ENCODE measurements around the gene ADGRB3. TPM values are rescaled to one million over a fixed set of nuclear protein-coding genes. Genes with fewer than 3 reads are reported as not detected.

Gene ADGRB3
- total and polyA plus RNA-seq, 2 experiments from 2014 or later = 1.2 to 1.4 TPM

GRCh38 chr6:69294407-69294806 lies 659.3 kb downstream of the ADGRB3 start:
- H3K4me3 ChIP-seq = no peak overlapping the region
- no peak overlapping the region for H3K27ac ChIP-seq
- no peak for DNase-seq (ENCODE audit: low read depth in 1 of 2, low spot score in 1 of 2)
- H3K4me1 ChIP-seq (ENCODE audit: low read depth) = peaks cover 10% of the 10 kb centered on the region
- no peaks in the 10 kb centered on the region for H3K36me3 ChIP-seq
- no peaks in the 10 kb centered on the region for H3K27me3 ChIP-seq
- no peaks in the 10 kb centered on the region for H3K9me3 ChIP-seq (ENCODE audit: low read depth)
- no peak for TF ChIP-seq CTCF (IDR thresholded peaks at IDR 0.05; ENCODE audit: low read depth, low read length)

GRCh38 chr6:69294862-69295261 lies 659.8 kb downstream of the ADGRB3 start:
- DNase-seq (ENCODE audit: low read depth in 1 of 2, low spot score in 1 of 2) = no peak

GRCh38 chr6:69303382-69303781 lies 668.3 kb downstream of the ADGRB3 start:
- Histone ChIP-seq H3K9me3 (ENCODE audit: low read depth) (no peaks in the 10 kb centered on the region), H3K4me3 (no peak overlapping the region), H3K27ac (no peak overlapping the region), H3K36me3 (no peaks in the 10 kb centered on the region), H3K27me3 (no peaks in the 10 kb centered on the region), H3K4me1 (ENCODE audit: low read depth) (no peaks in the 10 kb centered on the region)
- DNase-seq (ENCODE audit: low read depth in 1 of 2, low spot score in 1 of 2) = no peak
- no peak for TF ChIP-seq CTCF (IDR thresholded peaks at IDR 0.05; ENCODE audit: low read depth, low read length)

More at GRCh38 chr6:69294862-69295261, 659.8 kb downstream of the ADGRB3 start:
- Histone ChIP-seq H3K27ac (no peak overlapping the region), H3K27me3 (no peaks in the 10 kb centered on the region), H3K9me3 (ENCODE audit: low read depth) (no peaks in the 10 kb centered on the region), H3K36me3 (no peaks in the 10 kb centered on the region), H3K4me1 (ENCODE audit: low read depth) (peaks cover 10% of the 10 kb centered on the region), H3K4me3 (no peak overlapping the region)
- TF ChIP-seq CTCF (IDR thresholded peaks at IDR 0.05; ENCODE audit: low read depth, low read length) = no peak

GRCh38 chr6:69305456-69305855 lies 670.4 kb downstream of the ADGRB3 start:
- no peak overlapping the region for H3K27ac ChIP-seq
- DNase-seq (ENCODE audit: low read depth in 1 of 2, low spot score in 1 of 2) = no peak
- TF ChIP-seq CTCF (IDR thresholded peaks at IDR 0.05; ENCODE audit: low read depth, low read length) = no peak
- H3K4me3 ChIP-seq = no peak overlapping the region
- no peaks in the 10 kb centered on the region for H3K9me3 ChIP-seq (ENCODE audit: low read depth)
- no peaks in the 10 kb centered on the region for H3K27me3 ChIP-seq
- no peaks in the 10 kb centered on the region for H3K4me1 ChIP-seq (ENCODE audit: low read depth)
- no peaks in the 10 kb centered on the region for H3K36me3 ChIP-seq

- TF ChIP-seq CTCF (IDR thresholded peaks at IDR 0.05; ENCODE audit: low read depth, low read length) = no peak
- H3K36me3 ChIP-seq = no peaks in the 10 kb centered on the region
- H3K4me1 ChIP-seq (ENCODE audit: low read depth) = no peaks in the 10 kb centered on the region
- no peaks in the 10 kb centered on the region for H3K9me3 ChIP-seq (ENCODE audit: low read depth)
- H3K4me3 ChIP-seq = no peak overlapping the region
- no peak overlapping the region for H3K27ac ChIP-seq
- H3K27me3 ChIP-seq = no peaks in the 10 kb centered on the region
- no peak for DNase-seq (ENCODE audit: low read depth in 1 of 2, low spot score in 1 of 2)
These were observed 673.5 kb downstream of the ADGRB3 start for GRCh38 chr6:69308584-69308983.

GRCh38 chr6:69311888-69312287 lies 676.8 kb downstream of the ADGRB3 start:
- H3K27ac ChIP-seq = no peak overlapping the region
- DNase-seq (ENCODE audit: low read depth in 1 of 2, low spot score in 1 of 2) = no peak
- no peaks in the 10 kb centered on the region for H3K27me3 ChIP-seq

More at GRCh38 chr6:69311888-69312287, 676.8 kb downstream of the ADGRB3 start:
- Histone ChIP-seq H3K36me3 (no peaks in the 10 kb centered on the region), H3K4me1 (ENCODE audit: low read depth) (no peaks in the 10 kb centered on the region), H3K4me3 (no peak overlapping the region), H3K9me3 (ENCODE audit: low read depth) (no peaks in the 10 kb centered on the region)
- no peak for TF ChIP-seq CTCF (IDR thresholded peaks at IDR 0.05; ENCODE audit: low read depth, low read length)
